Uterus (tissue), 2 donors: ENCODE measurements around the gene BAIAP2.

Experiments
- CTCF ChIP-seq, 4 experiments: fragments of 200-600 bp in 2 of 4; fragments of 450-650 bp in 2 of 4; sonication (generic) in 2 of 4; IDR thresholded peaks; one replicate each; pipeline ENCODE4 v1.5.1; 2016 to 2019; ENCODE audit warnings: antibody characterized with exemption in 4 of 4, mild to moderate bottlenecking in 2 of 4, moderate library complexity in 1 of 4
- POLR2A ChIP-seq, 2 donors: fragments of 450-650 bp; IDR thresholded peaks; one replicate each; pipeline ENCODE4 v1.6.1; 2016; ENCODE audit warnings: antibody characterized with exemption in 2 of 2, mild to moderate bottlenecking in 1 of 2, moderate library complexity in 1 of 2

- TF ChIP-seq CTCF (IDR thresholded peaks at IDR 0.05) (no peak), POLR2A (IDR thresholded peaks at IDR 0.05) (no peak)
Observed at GRCh38 chr17:81090361-81091136, 55.6 kb downstream of the BAIAP2 start.
